ENCODE results near the gene GAB2. TPM values are rescaled to one million over a fixed set of nuclear protein-coding genes. Genes with fewer than 3 reads are reported as not detected.

The GAB2 gene
- total RNA-seq, 4 donors from 2014 or later = 39.6 to 57.3 (median 46.6) TPM

- no peak for TF ChIP-seq EP300 (IDR thresholded peaks at IDR 0.05)
- TF ChIP-seq, protein P1, sequence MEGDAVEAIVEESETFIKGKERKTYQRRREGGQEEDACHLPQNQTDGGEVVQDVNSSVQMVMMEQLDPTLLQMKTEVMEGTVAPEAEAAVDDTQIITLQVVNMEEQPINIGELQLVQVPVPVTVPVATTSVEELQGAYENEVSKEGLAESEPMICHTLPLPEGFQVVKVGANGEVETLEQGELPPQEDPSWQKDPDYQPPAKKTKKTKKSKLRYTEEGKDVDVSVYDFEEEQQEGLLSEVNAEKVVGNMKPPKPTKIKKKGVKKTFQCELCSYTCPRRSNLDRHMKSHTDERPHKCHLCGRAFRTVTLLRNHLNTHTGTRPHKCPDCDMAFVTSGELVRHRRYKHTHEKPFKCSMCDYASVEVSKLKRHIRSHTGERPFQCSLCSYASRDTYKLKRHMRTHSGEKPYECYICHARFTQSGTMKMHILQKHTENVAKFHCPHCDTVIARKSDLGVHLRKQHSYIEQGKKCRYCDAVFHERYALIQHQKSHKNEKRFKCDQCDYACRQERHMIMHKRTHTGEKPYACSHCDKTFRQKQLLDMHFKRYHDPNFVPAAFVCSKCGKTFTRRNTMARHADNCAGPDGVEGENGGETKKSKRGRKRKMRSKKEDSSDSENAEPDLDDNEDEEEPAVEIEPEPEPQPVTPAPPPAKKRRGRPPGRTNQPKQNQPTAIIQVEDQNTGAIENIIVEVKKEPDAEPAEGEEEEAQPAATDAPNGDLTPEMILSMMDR (IDR thresholded peaks at IDR 0.05) = no peak
- no peak for TF ChIP-seq POLR2A (IDR thresholded peaks at IDR 0.05)
- Histone ChIP-seq H3K4me3 (no peak overlapping the region), H3K9me3 (no peaks in the 10 kb centered on the region), H3K36me3 (peaks cover 0 to 12% (median 0%) of the 10 kb centered on the region in 3 donors), H3K4me1 (peaks cover 0 to 20% (median 4%) of the 10 kb centered on the region in 4 donors), H3K27me3 (no peaks in the 10 kb centered on the region), H3K27ac (peak overlapping the region in 1 of 4 donors; percentile 15)
- 86 to 92% methylated on average over 7 of the region's 7 CpGs for WGBS, 2 donors
- DNase-seq (ENCODE audit: low spot score in 2 of 2) = no peak
These were observed 187.3 kb downstream of the GAB2 start for GRCh38 chr11:78230161-78230877.

- 83 to 85% methylated on average over 2 of the region's 2 CpGs for WGBS, 2 donors
- DNase-seq (ENCODE audit: low spot score in 2 of 2) = no peak
- Histone ChIP-seq H3K4me3 (no peak overlapping the region), H3K27me3 (no peaks in the 10 kb centered on the region), H3K9me3 (no peaks in the 10 kb centered on the region), H3K36me3 (peaks cover 0 to 24% (median 0%) of the 10 kb centered on the region in 3 donors), H3K4me1 (peaks cover 0 to 20% (median 4%) of the 10 kb centered on the region in 4 donors), H3K27ac (no peak overlapping the region)
- TF ChIP-seq POLR2A (IDR thresholded peaks at IDR 0.05) (no peak), EP300 (IDR thresholded peaks at IDR 0.05) (no peak)
- TF ChIP-seq, protein P1 (IDR thresholded peaks at IDR 0.05) = no peak
These were observed 188.5 kb downstream of the GAB2 start for GRCh38 chr11:78229106-78229505.

DNA sequence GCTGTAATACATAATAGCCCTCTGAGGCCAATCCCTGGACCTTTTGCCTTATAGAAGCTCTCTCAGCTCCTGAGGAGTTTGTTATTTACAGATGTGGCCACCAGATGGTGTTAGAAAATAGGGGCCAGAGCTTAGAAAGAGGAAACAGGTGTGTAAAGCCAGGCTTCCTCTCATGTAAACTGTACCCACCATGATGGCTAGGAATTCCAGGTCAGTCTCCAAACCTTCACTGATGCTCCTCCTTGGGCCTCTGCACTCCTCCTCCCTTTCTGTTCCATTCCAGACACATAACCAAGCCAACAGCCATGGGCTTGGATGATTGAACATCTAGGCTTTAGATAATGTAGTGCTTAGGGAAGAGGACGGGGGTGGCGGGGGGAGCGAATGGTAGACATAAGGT lies 189.2 kb downstream of the GAB2 start:
- WGBS, 2 donors = 91 to 92% methylated on average over 3 of the region's 3 CpGs
- DNase-seq (ENCODE audit: low spot score in 2 of 2) = peak in 1 of 2 donors; percentile 63
- Histone ChIP-seq H3K27ac (no peak overlapping the region), H3K36me3 (peaks cover 0 to 30% (median 0%) of the 10 kb centered on the region in 3 donors), H3K9me3 (no peaks in the 10 kb centered on the region), H3K4me1 (peaks cover 0 to 20% (median 4%) of the 10 kb centered on the region in 4 donors), H3K4me3 (no peak overlapping the region), H3K27me3 (no peaks in the 10 kb centered on the region)
- TF ChIP-seq, protein P1 (IDR thresholded peaks at IDR 0.05) = peak; percentile 24 to 80 (median 46)
- TF ChIP-seq POLR2A (IDR thresholded peaks at IDR 0.05) (no peak), EP300 (IDR thresholded peaks at IDR 0.05) (peak in 1 of 2 donors; percentile 32)

- Histone ChIP-seq H3K9me3 (no peaks in the 10 kb centered on the region), H3K27me3 (no peaks in the 10 kb centered on the region), H3K36me3 (peaks cover 0 to 36% (median 3%) of the 10 kb centered on the region in 3 donors), H3K27ac (no peak overlapping the region), H3K4me1 (peaks cover 0 to 20% (median 4%) of the 10 kb centered on the region in 4 donors), H3K4me3 (no peak overlapping the region)
- WGBS, 2 donors = 82 to 85% methylated on average over 4 of the region's 4 CpGs
- TF ChIP-seq POLR2A (IDR thresholded peaks at IDR 0.05) = no peak
- TF ChIP-seq, protein P1 (IDR thresholded peaks at IDR 0.05) = no peak
- TF ChIP-seq EP300 (IDR thresholded peaks at IDR 0.05) = no peak
- no peak for DNase-seq (ENCODE audit: low spot score in 2 of 2)
These were observed 189.7 kb downstream of the GAB2 start for GRCh38 chr11:78227921-78228320.

Data from tibial nerve (tissue), 4 donors.